HG03039 (cell line): ENCODE results near the gene MUSTN1.

Experiments used
- ATAC-seq: cut with Tn5 transposase; IDR thresholded peaks from one replicate; pipeline ENCODE4 v1.9.1; 2021; ENCODE audit warnings: mild to moderate bottlenecking, moderate library complexity; ENCODE audit not compliant: unreplicated experiment

The MUSTN1 gene

GRCh38 chr3:52809662-52810377 lies 25.0 kb downstream of the MUSTN1 start:
- ATAC-seq: no peak

GRCh38 chr3:52809149-52809548 lies 25.7 kb downstream of the MUSTN1 start:
- no peak for ATAC-seq

- no peak for ATAC-seq
Measured at GRCh38 chr3:52805270-52806039, 29.4 kb downstream of the MUSTN1 start.

GRCh38 chr3:52801839-52802238 lies 33.0 kb downstream of the MUSTN1 start:
- no peak for ATAC-seq

- no peak for ATAC-seq
Measured at GRCh38 chr3:52800079-52800478, 34.7 kb downstream of the MUSTN1 start.

GRCh38 chr3:52798978-52799476 lies 35.8 kb downstream of the MUSTN1 start:
- ATAC-seq: no peak

- ATAC-seq: no peak
Measured at GRCh38 chr3:52798376-52798977, 36.3 kb downstream of the MUSTN1 start.

- ATAC-seq: no peak
Measured at GRCh38 chr3:52796411-52796810, 38.4 kb downstream of the MUSTN1 start.

GRCh38 chr3:52795298-52795900 lies 39.4 kb downstream of the MUSTN1 start:
- no peak for ATAC-seq

GRCh38 chr3:52794612-52795099 lies 40.2 kb downstream of the MUSTN1 start, which contains the start of gene ITIH3:
Gene ITIH3, plus strand, starts transcription at chr3:52794796. Its CDS starts 8 bp downstream, at chr3:52794804.
- ATAC-seq: no peak

GRCh38 chr3:52793702-52794611 lies 40.9 kb downstream of the MUSTN1 start:
- ATAC-seq: no peak

GRCh38 chr3:52792961-52793695 lies 41.7 kb downstream of the MUSTN1 start:
- no peak for ATAC-seq

- no peak for ATAC-seq
Measured at GRCh38 chr3:52792413-52792812, 42.4 kb downstream of the MUSTN1 start.

- ATAC-seq: no peak
Measured at GRCh38 chr3:52791928-52792327, 42.9 kb downstream of the MUSTN1 start.

GRCh38 chr3:52791366-52791765 lies 43.5 kb downstream of the MUSTN1 start:
- no peak for ATAC-seq

- no peak for ATAC-seq
Measured at GRCh38 chr3:52790741-52791140, 44.1 kb downstream of the MUSTN1 start.

GRCh38 chr3:52790337-52790736 lies 44.5 kb downstream of the MUSTN1 start:
- no peak for ATAC-seq

- no peak for ATAC-seq
Measured at GRCh38 chr3:52789746-52790040, 45.1 kb downstream of the MUSTN1 start.

- ATAC-seq: no peak
Measured at GRCh38 chr3:52788890-52789745, 45.7 kb downstream of the MUSTN1 start.
